Measurements from ENCODE around the gene LHX2. TPM values are rescaled to one million over a fixed set of nuclear protein-coding genes. Genes with fewer than 3 reads are reported as not detected.

Gene LHX2
- total and polyA plus RNA-seq, 2 of the 13 experiments (the other 11 are each of a cell fraction or from before 2014, with no cell fraction given), result not detected

- no peaks in the 10 kb centered on the region for H3K79me2 ChIP-seq (ENCODE audit: insufficient read depth, low read length)
- peaks cover 26 to 90% of the 10 kb centered on the region in 2 experiments for H3K27me3 ChIP-seq (ENCODE audit: control insufficient read depth in 1 of 2, insufficient read depth in 2 of 2, low read length in 2 of 2)
Observed at GRCh38 chr9:124009531-124010217, 1.9 kb upstream of the LHX2 start.

GRCh38 chr9:124010303-124010664 is 1.3 kb upstream of the LHX2 start:
- in situ Hi-C loops (cut with HindIII; ENCODE audit: extremely low pct_ligation_motif_present, low pct_unique_long_range_greater_than_20kb), result no loop called here
- Histone ChIP-seq H3K9me3 (ENCODE audit: low read length) (no peaks in the 10 kb centered on the region), H3K27ac (ENCODE audit: extremely low read length, insufficient read depth, low read length) (no peak overlapping the region), H3K27me3 (ENCODE audit: control insufficient read depth in 1 of 2, insufficient read depth in 2 of 2, low read length in 2 of 2) (peaks cover 28 to 90% of the 10 kb centered on the region in 2 experiments), H3K4me3 (replicated peaks in 1 of 3; ENCODE audit: insufficient read depth in 1 of 3, low read depth in 2 of 3, low read length in 3 of 3) (no peak overlapping the region), H4K20me1 (ENCODE audit: insufficient read depth, low read length) (peaks cover 14% of the 10 kb centered on the region; the same call in 1 of the 2 replicates), H3K9ac (ENCODE audit: insufficient read depth, low read depth, low read length) (no peak overlapping the region), H3K79me2 (ENCODE audit: insufficient read depth, low read length) (no peaks in the 10 kb centered on the region), H3K4me1 (ENCODE audit: insufficient read depth, low read length) (peaks cover 19% of the 10 kb centered on the region), H3K36me3 (replicated peaks in 1 of 2; ENCODE audit: control insufficient read depth in 1 of 2, insufficient read depth in 2 of 2, low read length in 2 of 2) (no peaks in the 10 kb centered on the region), H2AFZ (ENCODE audit: low read length) (no peak overlapping the region), H3K4me2 (ENCODE audit: low read depth, low read length) (no peak overlapping the region)
- ChIA-PET POLR2A (no interaction called here), CTCF (ENCODE audit: low intra/inter-chr PET ratio, low total read pairs) (no interaction called here)
- DNase-seq (ENCODE audit: low spot score) (no peak), ATAC-seq (no peak), FAIRE-seq (no peak)
- BruUV-seq (replicated peaks), result no TSS peak
- 70% methylated on average over 9 of the region's 9 CpGs for WGBS (ENCODE audit: low lambda C conversion rate)
- intact Hi-C loops (cut with micrococcal nuclease; ENCODE audit: unreplicated experiment), result no loop called here
- TF ChIP-seq ZNF720 (CRISPR knock-in tag; IDR thresholded peaks at IDR 0.05) (no peak), ZNF576 (CRISPR knock-in tag; IDR thresholded peaks at IDR 0.05) (no peak), TGIF2 (CRISPR knock-in tag; IDR thresholded peaks at IDR 0.05) (no peak), CHCHD3 (CRISPR knock-in tag; IDR thresholded peaks at IDR 0.05) (no peak), MBD4 (IDR thresholded peaks at IDR 0.05; ENCODE audit: borderline replicate concordance, low read length) (no peak), SSRP1 (CRISPR knock-in tag; IDR thresholded peaks at IDR 0.05) (no peak), ESRRA (CRISPR knock-in tag; IDR thresholded peaks at IDR 0.05; ENCODE audit: low read depth) (no peak), ZNF101 (CRISPR knock-in tag; IDR thresholded peaks at IDR 0.05; ENCODE audit: borderline replicate concordance, low read depth) (no peak), ZNF598 (CRISPR knock-in tag; IDR thresholded peaks at IDR 0.05; ENCODE audit: borderline replicate concordance) (no peak), RFXAP (CRISPR knock-in tag; IDR thresholded peaks at IDR 0.05; ENCODE audit: borderline replicate concordance) (no peak), NKX3-1 (CRISPR knock-in tag; IDR thresholded peaks at IDR 0.05) (no peak), PHF20 (CRISPR knock-in tag; IDR thresholded peaks at IDR 0.05) (no peak), HIVEP1 (CRISPR knock-in tag; IDR thresholded peaks at IDR 0.05) (no peak), BATF2 (CRISPR knock-in tag; IDR thresholded peaks at IDR 0.05) (no peak)

More at GRCh38 chr9:124009531-124010217, 1.9 kb upstream of the LHX2 start:
- CTCF ChIA-PET (ENCODE audit: low intra/inter-chr PET ratio, low total read pairs), result no interaction called here
- no peak overlapping the region for H3K4me3 ChIP-seq (replicated peaks in 1 of 3; ENCODE audit: insufficient read depth in 1 of 3, low read depth in 2 of 3, low read length in 3 of 3)
- no peak for DNase-seq (ENCODE audit: low spot score)
- no peaks in the 10 kb centered on the region for H3K36me3 ChIP-seq (replicated peaks in 1 of 2; ENCODE audit: control insufficient read depth in 1 of 2, insufficient read depth in 2 of 2, low read length in 2 of 2)
- no peak overlapping the region for H3K4me2 ChIP-seq (ENCODE audit: low read depth, low read length)
- no TSS peak for BruUV-seq (replicated peaks)
- peaks cover 19% of the 10 kb centered on the region for H3K4me1 ChIP-seq (ENCODE audit: insufficient read depth, low read length)
- no peak overlapping the region for H3K27ac ChIP-seq (ENCODE audit: extremely low read length, insufficient read depth, low read length)
- intact Hi-C loops (cut with micrococcal nuclease; ENCODE audit: unreplicated experiment) (no loop called here), in situ Hi-C loops (cut with HindIII; ENCODE audit: extremely low pct_ligation_motif_present, low pct_unique_long_range_greater_than_20kb) (no loop called here)
- POLR2A ChIA-PET, result no interaction called here
- no peaks in the 10 kb centered on the region for H3K9me3 ChIP-seq (ENCODE audit: low read length)
- peaks cover 14% of the 10 kb centered on the region; the same call in 1 of the 2 replicates for H4K20me1 ChIP-seq (ENCODE audit: insufficient read depth, low read length)
- no peak overlapping the region for H3K9ac ChIP-seq (ENCODE audit: insufficient read depth, low read depth, low read length)
- TF ChIP-seq ZC3H4 (CRISPR knock-in tag; IDR thresholded peaks at IDR 0.05; ENCODE audit: borderline replicate concordance) (no peak), ZFP36 (IDR thresholded peaks at IDR 0.05; ENCODE audit: borderline replicate concordance, low read depth, low read length, partially characterized antibody) (no peak), CBX2 (IDR thresholded peaks at IDR 0.05; ENCODE audit: low read depth, low read length) (0 out of 2 replicates have a peak, but pooled peaks have one; percentile 41), CBX2 (CRISPR knock-in tag; IDR thresholded peaks at IDR 0.05; ENCODE audit: low read depth) (no peak), ZNF772 (CRISPR knock-in tag; IDR thresholded peaks at IDR 0.05) (no peak), RBM39 (IDR thresholded peaks at IDR 0.05; ENCODE audit: low read depth, low read length, poor library complexity, severe bottlenecking) (no peak), ZNF552 (CRISPR knock-in tag; IDR thresholded peaks at IDR 0.05; ENCODE audit: borderline replicate concordance) (no peak)
- no peak overlapping the region for H2AFZ ChIP-seq (ENCODE audit: low read length)
- no peak for FAIRE-seq
- WGBS (ENCODE audit: low lambda C conversion rate), result 37% methylated on average over 28 of the region's 29 CpGs
- ATAC-seq, result no peak

All from HepG2 (cell line).